IMR-90 (cell line): Measurements from ENCODE around the gene C19orf53. TPM values are rescaled to one million over a fixed set of nuclear protein-coding genes. Genes with fewer than 3 reads are reported as not detected.

ENCODE experiments used
- ATAC-seq: fragments of 200-7000 bp; cut with Tn5 transposase; 2 replicates; pipeline ENCODE4 v1.9.1; 2020; ENCODE audit warnings: low read depth, mild to moderate bottlenecking, moderate library complexity
- BruUV-seq: library from RNA; stranded (reverse); fragments of 400-500 nt; replicated peaks from 2 replicates; lab custom pipeline; 2021; lab: Mats Ljungman, UMichigan
- CTCF ChIA-PET: fragments of 300-600 bp; formaldehyde crosslinking; extraction: SDS; loops from one replicate; lab custom pipeline; 2021; ENCODE audit warnings: antibody characterized with exemption; lab: Yijun Ruan, JAX
- POLR2A ChIA-PET: fragments of 300-600 bp; sonication (Branson Sonifier 250); formaldehyde crosslinking; loops from one replicate; lab custom pipeline; 2022; ENCODE audit warnings: antibody characterized with exemption; ENCODE audit not compliant: unreplicated experiment; lab: Charles Lee
- DNase-seq: peaks from one replicate; pipeline ENCODE4 v3.0.0; 2013
- H2AFZ ChIP-seq: replicated peaks from 2 replicates; pipeline ENCODE3; 2013; ENCODE audit warnings: low read length, mild to moderate bottlenecking; ENCODE audit not compliant: poor library complexity
- H2AK5ac ChIP-seq: 2 replicates; pipeline ENCODE4 v1.6.1; 2013; ENCODE audit warnings: low read depth, low read length, inconsistent platforms
- H2AK9ac ChIP-seq: replicated peaks from 2 replicates; pipeline ENCODE3; 2013; ENCODE audit warnings: mild to moderate bottlenecking, low read depth, low read length, moderate library complexity; ENCODE audit not compliant: poor library complexity
- H2BK120ac ChIP-seq: 2 replicates; pipeline ENCODE4 v1.6.1; 2013; ENCODE audit warnings: low read depth, low read length, inconsistent platforms
- H2BK15ac ChIP-seq: 3 replicates; pipeline ENCODE4 v1.6.1; 2013; ENCODE audit warnings: low read depth, low read length, inconsistent platforms
- H2BK20ac ChIP-seq: 2 replicates; pipeline ENCODE4 v1.6.1; 2013; ENCODE audit warnings: low read depth, mild to moderate bottlenecking, inconsistent platforms, low read length, moderate library complexity
- H2BK5ac ChIP-seq: 2 replicates; pipeline ENCODE4 v1.6.1; 2013; ENCODE audit warnings: mild to moderate bottlenecking, low read depth, low read length, inconsistent platforms; ENCODE audit not compliant: poor library complexity, severe bottlenecking
- H3K14ac ChIP-seq: replicated peaks from 2 replicates; pipeline ENCODE4 v1.6.1; 2013; ENCODE audit warnings: low read depth, low read length, inconsistent platforms
- H3K18ac ChIP-seq: 2 replicates; pipeline ENCODE4 v1.6.1; 2013; ENCODE audit warnings: low read depth, low read length, control low read depth
- H3K23ac ChIP-seq: 2 replicates; pipeline ENCODE4 v1.6.1; 2013; ENCODE audit warnings: low read depth, low read length, inconsistent platforms
- H3K27ac ChIP-seq: 2 replicates; pipeline ENCODE4 v1.5.1; 2013; ENCODE audit warnings: mild to moderate bottlenecking, control low read depth, low read length; ENCODE audit not compliant: insufficient read depth
- H3K27me3 ChIP-seq: 2 replicates; pipeline ENCODE4 v1.6.1; 2013; ENCODE audit warnings: low read length; ENCODE audit not compliant: control insufficient read depth, insufficient read depth
- H3K36me3 ChIP-seq: 2 replicates; pipeline ENCODE4 v1.6.1; 2013; ENCODE audit warnings: low read length, mixed read lengths; ENCODE audit not compliant: control insufficient read depth, insufficient read depth
- H3K4ac ChIP-seq: 2 replicates; pipeline ENCODE4 v1.6.1; 2013; ENCODE audit warnings: low read depth, low read length, inconsistent platforms
- H3K4me1 ChIP-seq: 2 replicates; pipeline ENCODE4 v1.6.1; 2013; ENCODE audit warnings: low read length, mixed read lengths; ENCODE audit not compliant: control insufficient read depth, insufficient read depth
- H3K4me2 ChIP-seq: 2 replicates; pipeline ENCODE4 v1.6.1; 2013; ENCODE audit warnings: low read depth, mild to moderate bottlenecking, control low read depth, low read length, moderate library complexity
- H3K4me3 ChIP-seq: 2 replicates; pipeline ENCODE4 v1.5.1; 2013; ENCODE audit warnings: low read depth, mild to moderate bottlenecking, control low read depth, low read length, moderate library complexity; ENCODE audit not compliant: insufficient read depth
- H3K56ac ChIP-seq: 2 replicates; pipeline ENCODE4 v1.6.1; 2013; ENCODE audit warnings: low read length, inconsistent platforms; ENCODE audit not compliant: insufficient read depth; ENCODE audit errors: extremely low read depth
- H3K79me1 ChIP-seq, 2 experiments: 2 replicates each; pipeline ENCODE4 v1.6.1; 2013; ENCODE audit warnings: low read length in 2 of 2, inconsistent platforms in 1 of 2, low read depth in 1 of 2
- H3K9ac ChIP-seq: 2 replicates; pipeline ENCODE4 v1.6.1; 2013; ENCODE audit warnings: low read depth, low read length, control low read depth
- H3K9me1 ChIP-seq: 2 replicates; pipeline ENCODE4 v1.6.1; 2013; ENCODE audit warnings: low read length, inconsistent platforms; ENCODE audit not compliant: insufficient read depth
- H3K9me3 ChIP-seq: 2 replicates; pipeline ENCODE4 v1.6.1; 2013; ENCODE audit warnings: low read length; ENCODE audit not compliant: control insufficient read depth, insufficient read depth
- H4K20me1 ChIP-seq: 2 replicates; pipeline ENCODE4 v1.6.1; 2013; ENCODE audit warnings: low read length, inconsistent platforms; ENCODE audit not compliant: insufficient read depth
- H4K5ac ChIP-seq: 2 replicates; pipeline ENCODE4 v1.6.1; 2013; ENCODE audit warnings: mild to moderate bottlenecking, low read depth, low read length, control low read depth
- H4K8ac ChIP-seq, 2 experiments: 2 replicates each; pipeline ENCODE4 v1.6.1; 2013; ENCODE audit warnings: low read depth in 2 of 2, low read length in 2 of 2, control low read depth in 1 of 2, inconsistent platforms in 1 of 2
- H4K91ac ChIP-seq: 2 replicates; pipeline ENCODE4 v1.6.1; 2013; ENCODE audit warnings: low read depth, low read length, inconsistent platforms; ENCODE audit not compliant: insufficient read depth
- BHLHE40 ChIP-seq: fragments of 150-350 bp; IDR thresholded peaks from 2 replicates; pipeline ENCODE4 v1.6.1; 2016; ENCODE audit warnings: mild to moderate bottlenecking, low read depth, low read length
- CHD1 ChIP-seq: IDR thresholded peaks from 2 replicates; pipeline ENCODE4 v1.6.1; 2012; ENCODE audit warnings: low read depth, low read length, improper control_type of control experiment
- CTCF ChIP-seq: conservative IDR thresholded peaks from 2 replicates; pipeline ENCODE4 v1.5.1; 2012; ENCODE audit warnings: mild to moderate bottlenecking, low read depth, low read length, improper control_type of control experiment
- FOS ChIP-seq: fragments of 150-350 bp; IDR thresholded peaks from 2 replicates; pipeline ENCODE4 v1.6.1; 2016; ENCODE audit warnings: low read depth, low read length
- MAFK ChIP-seq: IDR thresholded peaks from 2 replicates; pipeline ENCODE4 v1.6.1; 2012; ENCODE audit warnings: low read depth, low read length, improper control_type of control experiment
- MAZ ChIP-seq: IDR thresholded peaks from 2 replicates; pipeline ENCODE4 v1.6.1; 2012; ENCODE audit warnings: low read depth, mild to moderate bottlenecking, low read length, improper control_type of control experiment, moderate library complexity, borderline replicate concordance
- MXI1 ChIP-seq: IDR thresholded peaks from 2 replicates; pipeline ENCODE4 v1.6.1; 2012; ENCODE audit warnings: low read depth, mild to moderate bottlenecking, low read length, moderate library complexity, borderline replicate concordance
- NFE2L2 ChIP-seq: fragments of 150-350 bp; IDR thresholded peaks from 2 replicates; pipeline ENCODE4 v1.6.1; 2016; ENCODE audit warnings: low read depth, mild to moderate bottlenecking, low read length
- POLR2A ChIP-seq: IDR thresholded peaks from 2 replicates; pipeline ENCODE4 v1.6.1; 2012; ENCODE audit warnings: mild to moderate bottlenecking, low read depth, low read length
- RAD21 ChIP-seq: IDR thresholded peaks from 2 replicates; pipeline ENCODE4 v1.6.1; 2012; ENCODE audit warnings: low read length, improper control_type of control experiment
- RFX5 ChIP-seq: IDR thresholded peaks from 2 replicates; pipeline ENCODE4 v1.8.0; 2012; ENCODE audit warnings: low read depth, mild to moderate bottlenecking, low read length, moderate library complexity
- SMC3 ChIP-seq: fragments of 150-350 bp; IDR thresholded peaks from 2 replicates; pipeline ENCODE4 v1.6.1; 2016; ENCODE audit warnings: low read depth, mild to moderate bottlenecking, antibody characterized with exemption, low read length, moderate library complexity
- USF2 ChIP-seq: fragments of 150-350 bp; IDR thresholded peaks from 2 replicates; pipeline ENCODE4 v1.6.1; 2017; ENCODE audit warnings: mild to moderate bottlenecking, antibody characterized with exemption, low read length, low read depth
- WGBS, 2 experiments: methylation state at CpG; one replicate each; pipeline versions ENCODE4 v1.1.5 to v1.1.7; 2013; ENCODE audit warnings: missing lambda C conversion rate in 2 of 2; ENCODE audit not compliant: insufficient read length in 1 of 2; ENCODE audit errors: extremely low coverage in 2 of 2; 5-methylcytosine and 5-hydroxymethylcytosine counted together
- dilution Hi-C: fragments of 300-500 bp; cut with HindIII; formaldehyde crosslinking; loops from one replicate; pipeline ENCODE4 v1.14.3; 2018; ENCODE audit warnings: low sequenced_read_pairs; ENCODE audit not compliant: unreplicated experiment
- in situ Hi-C: fragments of 300-500 bp; cut with MboI; formaldehyde crosslinking; loops from 3 replicates; pipeline ENCODE4 v1.14.3; 2019; ENCODE audit warnings: low sequenced_read_pairs, inconsistent platforms, mixed read lengths
- intact Hi-C: fragments of 100-400 bp; cut with micrococcal nuclease; formaldehyde crosslinking; loops from 2 replicates; pipeline ENCODE4 v1.10.0; 2022
- polyA plus RNA-seq, 3 experiments: library from polyadenylated mRNA; depleted of rRNA; stranded (reverse); fragments of >200 nt; gene quantifications; 2 replicates each; pipeline ENCODE4 v1.2.3, GENCODE V29; 2012; ENCODE audit warnings: low replicate concordance in 1 of 3
- total RNA-seq: library from RNA; depleted of rRNA; stranded (reverse); fragments of >200 nt; gene quantifications from 2 replicates; pipeline ENCODE4 v1.2.3, GENCODE V29; 2012
- TF ChIP-seq, protein P1 (sequence below): fragments of 150-350 bp; IDR thresholded peaks from 2 replicates; pipeline ENCODE4 v1.6.1; 2016; ENCODE audit warnings: low read depth, mild to moderate bottlenecking, low read length, moderate library complexity, borderline replicate concordance

Gene C19orf53
- total and polyA plus RNA-seq, 2 of the 4 experiments (the other 2 are of a cell fraction) = 61.3 to 290 TPM

GRCh38 chr19:13766095-13766481 is 8.2 kb upstream of the C19orf53 start:
- DNase-seq = no peak
- no peak overlapping the region for H3K18ac ChIP-seq
- H4K8ac ChIP-seq = no peak overlapping the region
- no peak overlapping the region for H3K14ac ChIP-seq
- peaks cover 18 to 43% of the 10 kb centered on the region in 2 experiments for H3K79me1 ChIP-seq
- ChIA-PET CTCF (no interaction called here), POLR2A (no interaction called here)
- H4K5ac ChIP-seq = no peak overlapping the region
- no peak for ATAC-seq
- in situ Hi-C loops = loop anchor here (25.0 kb wide), 1 partner anchor 321 kb away; the partner anchor contains the start of genes C19orf67 and SAMD1
- no peak overlapping the region for H3K4ac ChIP-seq
- no peak overlapping the region for H2AK5ac ChIP-seq
- WGBS, 2 experiments = 100% methylated on average over 1 of the region's 3 CpGs; no CpG with 5 or more reads in 1 of the 2 experiments
- H2AK9ac ChIP-seq = no peak overlapping the region
- no peak overlapping the region for H2BK15ac ChIP-seq
- H3K9me3 ChIP-seq = no peaks in the 10 kb centered on the region
- no peak overlapping the region for H3K4me2 ChIP-seq
- no peak overlapping the region for H4K91ac ChIP-seq
- no peak overlapping the region for H2AFZ ChIP-seq
- H3K9ac ChIP-seq = no peak overlapping the region
- H3K27ac ChIP-seq = no peak overlapping the region
- no peak overlapping the region for H2BK20ac ChIP-seq
- TF ChIP-seq MAFK (no peak), CTCF (no peak), BHLHE40 (no peak), USF2 (no peak), MXI1 (no peak), RFX5 (no peak), NFE2L2 (no peak), MAZ (no peak), FOS (no peak), RAD21 (no peak), SMC3 (no peak), CHD1 (no peak), POLR2A (no peak)
- TF ChIP-seq, protein P1, sequence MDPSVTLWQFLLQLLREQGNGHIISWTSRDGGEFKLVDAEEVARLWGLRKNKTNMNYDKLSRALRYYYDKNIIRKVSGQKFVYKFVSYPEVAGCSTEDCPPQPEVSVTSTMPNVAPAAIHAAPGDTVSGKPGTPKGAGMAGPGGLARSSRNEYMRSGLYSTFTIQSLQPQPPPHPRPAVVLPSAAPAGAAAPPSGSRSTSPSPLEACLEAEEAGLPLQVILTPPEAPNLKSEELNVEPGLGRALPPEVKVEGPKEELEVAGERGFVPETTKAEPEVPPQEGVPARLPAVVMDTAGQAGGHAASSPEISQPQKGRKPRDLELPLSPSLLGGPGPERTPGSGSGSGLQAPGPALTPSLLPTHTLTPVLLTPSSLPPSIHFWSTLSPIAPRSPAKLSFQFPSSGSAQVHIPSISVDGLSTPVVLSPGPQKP = no peak
- no TSS peak for BruUV-seq
- intact Hi-C loops = no loop called here
- dilution Hi-C loops = no loop called here
- no peak overlapping the region for H2BK120ac ChIP-seq
- no peaks in the 10 kb centered on the region for H3K27me3 ChIP-seq
- no peaks in the 10 kb centered on the region; the same call in 1 of the 2 replicates for H3K9me1 ChIP-seq
- H3K23ac ChIP-seq = 0 out of 2 replicates have a peak overlapping the region, but pooled peaks have one; percentile 72
- H3K4me1 ChIP-seq = peaks cover 7% of the 10 kb centered on the region
- H2BK5ac ChIP-seq = no peak overlapping the region
- 0 out of 2 replicates have a peak, but pooled peaks cover 8% of the 10 kb centered on the region for H4K20me1 ChIP-seq
- H3K56ac ChIP-seq = no peak overlapping the region
- H3K4me3 ChIP-seq = no peak overlapping the region
- H3K36me3 ChIP-seq = peaks cover 42% of the 10 kb centered on the region
